OCI-LY7 (cell line): ENCODE data around the gene AGFG1. TPM values are rescaled to one million over a fixed set of nuclear protein-coding genes. Genes with fewer than 3 reads are reported as not detected.

Source experiments
- BruUV-seq: library from RNA; stranded (reverse); fragments of 400-500 nt; replicated peaks from 2 replicates; lab custom pipeline; 2021; lab: Mats Ljungman, UMichigan
- CTCF ChIA-PET: fragments of 300-600 bp; sonication (Branson Sonifier 250); formaldehyde crosslinking; loops from one replicate; lab custom pipeline; 2022; ENCODE audit warnings: antibody characterized with exemption; ENCODE audit not compliant: unreplicated experiment; lab: Charles Lee
- POLR2A ChIA-PET: fragments of 300-600 bp; sonication (Branson Sonifier 250); formaldehyde crosslinking; loops from one replicate; lab custom pipeline; 2022; ENCODE audit warnings: antibody characterized with exemption; lab: Charles Lee
- DNase-seq: peaks from one replicate; pipeline ENCODE4 v3.0.0-alpha.2; 2015; ENCODE audit warnings: low spot score
- H2AFZ ChIP-seq: fragments of 200-600 bp; sonication (generic), shearing (Covaris generic); 2 replicates; pipeline ENCODE4 v1.6.1; 2014; ENCODE audit warnings: mild to moderate bottlenecking, antibody characterized with exemption, low read length, moderate library complexity
- H3K27ac ChIP-seq: fragments of 200-600 bp; sonication (generic); 2 replicates; pipeline ENCODE4 v1.5.1; 2014; ENCODE audit warnings: mixed run types, low read depth, mild to moderate bottlenecking, moderate library complexity, low read length, inconsistent platforms; ENCODE audit not compliant: poor library complexity, severe bottlenecking
- H3K36me3 ChIP-seq: fragments of 200-600 bp; sonication (generic); 2 replicates; pipeline ENCODE4 v1.6.1; 2014; ENCODE audit warnings: mild to moderate bottlenecking, antibody characterized with exemption, low read length, moderate library complexity, mixed read lengths; ENCODE audit not compliant: insufficient read depth
- H3K4me1 ChIP-seq: fragments of 200-600 bp; sonication (generic); 2 replicates; pipeline ENCODE4 v1.5.1; 2014; ENCODE audit warnings: mild to moderate bottlenecking, low read length; ENCODE audit not compliant: insufficient read depth, poor library complexity, severe bottlenecking
- H3K4me2 ChIP-seq: fragments of 200-600 bp; sonication (generic); 2 replicates; pipeline ENCODE4 v1.6.1; 2014; ENCODE audit warnings: mild to moderate bottlenecking, low read length
- H3K4me3 ChIP-seq: fragments of 200-600 bp; sonication (generic); 2 replicates; pipeline ENCODE4 v1.5.1; 2014; ENCODE audit warnings: mild to moderate bottlenecking, low read depth, low read length; ENCODE audit not compliant: poor library complexity, severe bottlenecking
- H3K79me2 ChIP-seq: fragments of 200-600 bp; sonication (generic); 2 replicates; pipeline ENCODE4 v1.6.1; 2016; ENCODE audit warnings: low read depth, mild to moderate bottlenecking, low read length, moderate library complexity, mixed read lengths; ENCODE audit not compliant: insufficient read depth
- H3K9me2 ChIP-seq: fragments of 200-600 bp; sonication (generic); 2 replicates; pipeline ENCODE4 v1.6.1; 2016; ENCODE audit warnings: mild to moderate bottlenecking, low read length, mixed read lengths; ENCODE audit not compliant: insufficient read depth
- H3K9me3 ChIP-seq: fragments of 200-600 bp; sonication (generic); 2 replicates; pipeline ENCODE4 v1.6.1; 2014; ENCODE audit warnings: mild to moderate bottlenecking, mixed run types, low read length, mixed read lengths
- H4K20me1 ChIP-seq: fragments of 200-600 bp; sonication (generic); 2 replicates; pipeline ENCODE4 v1.6.1; 2014; ENCODE audit warnings: mild to moderate bottlenecking, antibody characterized with exemption, low read length, moderate library complexity, mixed read lengths; ENCODE audit not compliant: insufficient read depth
- EZH2phosphoT487 ChIP-seq: fragments of 200-600 bp; sonication (generic); IDR thresholded peaks from 2 replicates; pipeline ENCODE4 v1.6.1; 2018; ENCODE audit warnings: low read depth, borderline replicate concordance, mild to moderate bottlenecking, mixed run types, antibody characterized with exemption, low read length, moderate library complexity, mixed read lengths
- intact Hi-C: fragments of 100-400 bp; cut with micrococcal nuclease; formaldehyde crosslinking; loops from one replicate; pipeline ENCODE4 v1.10.0; 2022; ENCODE audit not compliant: unreplicated experiment
- total RNA-seq, 2 experiments: library from RNA; depleted of rRNA in 1 of 2; stranded (reverse); fragments of >200 nt in 1 of 2; shearing (Covaris generic) in 1 of 2; gene quantifications; 2 replicates each; pipeline ENCODE4 v1.2.3, GENCODE V29; 2014 to 2022
- TF ChIP-seq, protein P1 (sequence below): fragments of 200-600 bp; sonication (generic); conservative IDR thresholded peaks from 2 replicates; pipeline ENCODE4 v1.5.1; 2014; ENCODE audit warnings: mild to moderate bottlenecking, antibody characterized with exemption, low read length, moderate library complexity, mixed read lengths

The AGFG1 gene
- total RNA-seq, 2 experiments from 2014 or later = 37.6 to 65.4 TPM

DNA sequence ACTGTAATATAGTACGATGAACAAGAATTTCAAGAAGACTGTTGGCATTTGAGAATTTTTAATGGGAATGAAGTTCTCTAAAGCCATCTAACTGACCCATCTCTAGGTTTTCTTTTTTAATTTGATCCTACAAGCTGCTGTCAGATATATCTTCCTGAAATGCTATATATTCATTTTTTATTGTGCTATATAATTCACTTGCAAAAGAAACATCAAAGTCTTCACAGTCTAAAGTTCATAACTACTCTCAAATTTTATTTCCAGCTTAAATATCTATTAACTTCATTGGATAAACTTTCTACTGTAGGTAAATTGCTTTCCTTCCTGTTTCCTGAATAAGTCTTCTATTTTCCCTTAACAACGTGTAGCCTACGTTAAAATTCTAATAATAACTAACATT, 130.4 kb downstream of the AGFG1 start:
- intact Hi-C loops = no loop called here
- Histone ChIP-seq H2AFZ (no peak overlapping the region), H3K4me2 (no peak overlapping the region), H3K9me2 (no peaks in the 10 kb centered on the region), H3K27ac (no peak overlapping the region), H3K9me3 (no peaks in the 10 kb centered on the region), H3K4me3 (no peak overlapping the region), H3K4me1 (no peaks in the 10 kb centered on the region), H3K36me3 (no peaks in the 10 kb centered on the region), H4K20me1 (no peaks in the 10 kb centered on the region), H3K79me2 (no peaks in the 10 kb centered on the region)
- no peak for DNase-seq
- POLR2A ChIA-PET = no interaction called here
- TF ChIP-seq, protein P1, sequence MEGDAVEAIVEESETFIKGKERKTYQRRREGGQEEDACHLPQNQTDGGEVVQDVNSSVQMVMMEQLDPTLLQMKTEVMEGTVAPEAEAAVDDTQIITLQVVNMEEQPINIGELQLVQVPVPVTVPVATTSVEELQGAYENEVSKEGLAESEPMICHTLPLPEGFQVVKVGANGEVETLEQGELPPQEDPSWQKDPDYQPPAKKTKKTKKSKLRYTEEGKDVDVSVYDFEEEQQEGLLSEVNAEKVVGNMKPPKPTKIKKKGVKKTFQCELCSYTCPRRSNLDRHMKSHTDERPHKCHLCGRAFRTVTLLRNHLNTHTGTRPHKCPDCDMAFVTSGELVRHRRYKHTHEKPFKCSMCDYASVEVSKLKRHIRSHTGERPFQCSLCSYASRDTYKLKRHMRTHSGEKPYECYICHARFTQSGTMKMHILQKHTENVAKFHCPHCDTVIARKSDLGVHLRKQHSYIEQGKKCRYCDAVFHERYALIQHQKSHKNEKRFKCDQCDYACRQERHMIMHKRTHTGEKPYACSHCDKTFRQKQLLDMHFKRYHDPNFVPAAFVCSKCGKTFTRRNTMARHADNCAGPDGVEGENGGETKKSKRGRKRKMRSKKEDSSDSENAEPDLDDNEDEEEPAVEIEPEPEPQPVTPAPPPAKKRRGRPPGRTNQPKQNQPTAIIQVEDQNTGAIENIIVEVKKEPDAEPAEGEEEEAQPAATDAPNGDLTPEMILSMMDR = no peak
- TF ChIP-seq EZH2phosphoT487 = no peak
- BruUV-seq = no TSS peak
- CTCF ChIA-PET = no interaction called here

DNA sequence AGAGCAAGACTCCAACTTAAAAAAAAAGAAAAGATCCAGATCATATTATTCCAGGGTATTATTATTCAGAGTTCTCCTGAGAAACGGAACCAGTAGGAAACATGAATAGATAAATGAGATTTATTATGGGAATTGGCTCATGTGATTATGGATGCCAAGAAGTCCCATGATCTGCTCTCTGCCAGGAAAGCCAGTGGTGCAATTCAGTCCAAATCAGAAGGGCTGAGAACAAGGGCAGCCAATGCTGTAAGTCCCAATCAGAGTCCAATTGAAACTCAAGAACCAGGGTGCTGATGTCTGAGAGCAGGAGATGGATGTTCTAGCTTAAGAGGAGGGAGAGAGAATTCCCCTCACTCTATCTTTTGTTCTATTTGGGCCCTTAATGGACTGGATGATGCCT, 134.5 kb downstream of the AGFG1 start:
- Histone ChIP-seq H3K27ac (no peak overlapping the region), H3K4me3 (no peak overlapping the region), H3K4me2 (no peak overlapping the region), H3K9me2 (no peaks in the 10 kb centered on the region), H3K4me1 (no peaks in the 10 kb centered on the region), H3K36me3 (no peaks in the 10 kb centered on the region), H3K79me2 (no peaks in the 10 kb centered on the region), H4K20me1 (no peaks in the 10 kb centered on the region), H2AFZ (no peak overlapping the region), H3K9me3 (no peaks in the 10 kb centered on the region)
- ChIA-PET CTCF (no interaction called here), POLR2A (no interaction called here)
- intact Hi-C loops = no loop called here
- no peak for DNase-seq
- BruUV-seq = no TSS peak
- TF ChIP-seq, protein P1 = no peak
- TF ChIP-seq EZH2phosphoT487 = no peak

DNA sequence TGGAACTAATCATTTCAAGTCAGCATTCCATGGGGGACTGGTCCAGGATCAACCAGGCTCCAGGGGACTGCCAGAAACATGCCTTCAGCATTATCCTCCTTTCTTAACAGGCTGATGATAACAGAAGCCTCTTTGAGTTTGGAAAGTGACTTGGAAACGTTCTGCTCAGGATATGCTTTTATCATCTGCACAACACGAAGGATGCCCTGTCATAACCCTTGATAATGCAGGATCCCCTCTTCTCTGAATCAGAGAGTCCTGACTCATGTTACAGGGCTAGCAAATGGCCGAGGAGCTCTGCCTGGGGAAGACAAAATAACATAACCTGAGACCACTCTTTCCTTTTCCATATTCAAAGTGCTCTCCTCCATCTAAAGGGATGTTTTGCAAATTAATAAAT, 136.0 kb downstream of the AGFG1 start:
- no peak overlapping the region for H2AFZ ChIP-seq
- no peak overlapping the region for H3K4me3 ChIP-seq
- intact Hi-C loops = no loop called here
- ChIA-PET CTCF (no interaction called here), POLR2A (interaction anchor here (0.6 kb wide), 1 partner anchor 229 kb away, joined by 6 read pairs; no protein-coding TSS in a partner anchor)
- H3K36me3 ChIP-seq = no peaks in the 10 kb centered on the region
- no peak for DNase-seq
- no peaks in the 10 kb centered on the region for H3K9me2 ChIP-seq
- no peaks in the 10 kb centered on the region for H3K9me3 ChIP-seq
- no peak overlapping the region for H3K27ac ChIP-seq
- no peaks in the 10 kb centered on the region for H3K4me1 ChIP-seq
- no peaks in the 10 kb centered on the region for H4K20me1 ChIP-seq
- TF ChIP-seq EZH2phosphoT487 = no peak
- TF ChIP-seq, protein P1 = no peak
- no peaks in the 10 kb centered on the region for H3K79me2 ChIP-seq
- no peak overlapping the region for H3K4me2 ChIP-seq
- BruUV-seq = no TSS peak
